Measurements from ENCODE around the gene ARFGEF2.

DNA sequence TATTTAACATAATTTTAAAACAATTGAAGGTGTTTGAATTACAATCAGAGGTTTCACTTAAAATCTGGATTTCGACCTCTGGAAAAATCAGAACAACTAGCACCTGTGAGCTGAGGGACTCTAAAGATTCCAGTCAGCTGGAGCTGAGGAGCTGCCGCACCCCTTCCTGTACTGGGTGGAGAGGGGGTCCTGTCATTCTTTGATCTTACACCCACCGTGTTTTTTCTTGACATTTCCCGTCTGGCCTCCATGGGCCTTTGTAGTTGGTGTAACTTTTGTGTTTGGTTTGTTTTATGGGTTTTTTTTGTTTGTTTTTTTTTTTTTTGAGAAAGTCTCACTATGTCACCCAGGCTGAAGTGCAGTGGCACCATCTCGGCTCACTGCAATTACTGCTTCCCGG lies 17.2 kb downstream of the ARFGEF2 start:
- TF ChIP-seq, protein P1, sequence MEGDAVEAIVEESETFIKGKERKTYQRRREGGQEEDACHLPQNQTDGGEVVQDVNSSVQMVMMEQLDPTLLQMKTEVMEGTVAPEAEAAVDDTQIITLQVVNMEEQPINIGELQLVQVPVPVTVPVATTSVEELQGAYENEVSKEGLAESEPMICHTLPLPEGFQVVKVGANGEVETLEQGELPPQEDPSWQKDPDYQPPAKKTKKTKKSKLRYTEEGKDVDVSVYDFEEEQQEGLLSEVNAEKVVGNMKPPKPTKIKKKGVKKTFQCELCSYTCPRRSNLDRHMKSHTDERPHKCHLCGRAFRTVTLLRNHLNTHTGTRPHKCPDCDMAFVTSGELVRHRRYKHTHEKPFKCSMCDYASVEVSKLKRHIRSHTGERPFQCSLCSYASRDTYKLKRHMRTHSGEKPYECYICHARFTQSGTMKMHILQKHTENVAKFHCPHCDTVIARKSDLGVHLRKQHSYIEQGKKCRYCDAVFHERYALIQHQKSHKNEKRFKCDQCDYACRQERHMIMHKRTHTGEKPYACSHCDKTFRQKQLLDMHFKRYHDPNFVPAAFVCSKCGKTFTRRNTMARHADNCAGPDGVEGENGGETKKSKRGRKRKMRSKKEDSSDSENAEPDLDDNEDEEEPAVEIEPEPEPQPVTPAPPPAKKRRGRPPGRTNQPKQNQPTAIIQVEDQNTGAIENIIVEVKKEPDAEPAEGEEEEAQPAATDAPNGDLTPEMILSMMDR (IDR thresholded peaks at IDR 0.05; ENCODE audit: control extremely low read depth in 1 of 3, insufficient read depth in 1 of 3, low read depth in 1 of 3, low read length in 3 of 3): no peak
- TF ChIP-seq CHD1 (IDR thresholded peaks at IDR 0.05; ENCODE audit: low read depth, low read length) (no peak), RAD21 (IDR thresholded peaks at IDR 0.05 in 1 of 2, conservative IDR thresholded peaks at IDR 0.05 in 1 of 2; ENCODE audit: low read depth in 2 of 2, low read length in 2 of 2) (no peak)

Data from H1 (cell line).